Osteocyte (in vitro differentiated cells): ENCODE results near the gene NUAK1. TPM values are rescaled to one million over a fixed set of nuclear protein-coding genes. Genes with fewer than 3 reads are reported as not detected.

Experiments used
- DNase-seq: peaks from one replicate; pipeline ENCODE4 v3.0.0; 2021; ENCODE audit warnings: mixed read lengths; ENCODE audit not compliant: unreplicated experiment; ENCODE audit errors: extremely low spot score
- H3K27ac Mint-ChIP-seq: one replicate; pipeline ENCODE4 v1.8.0; 2021; ENCODE audit warnings: mild to moderate bottlenecking, mixed read lengths; ENCODE audit not compliant: unreplicated experiment
- H3K27me3 Mint-ChIP-seq: one replicate; pipeline ENCODE4 v1.8.0; 2021; ENCODE audit warnings: mixed read lengths; ENCODE audit not compliant: unreplicated experiment
- H3K36me3 Mint-ChIP-seq: one replicate; pipeline ENCODE4 v1.8.0; 2021; ENCODE audit warnings: mixed read lengths; ENCODE audit not compliant: unreplicated experiment
- H3K4me1 Mint-ChIP-seq: one replicate; pipeline ENCODE4 v1.8.0; 2021; ENCODE audit warnings: mixed read lengths; ENCODE audit not compliant: unreplicated experiment
- H3K4me3 Mint-ChIP-seq: one replicate; pipeline ENCODE4 v1.8.0; 2021; ENCODE audit warnings: mild to moderate bottlenecking, moderate library complexity, mixed read lengths; ENCODE audit not compliant: unreplicated experiment
- H3K9me3 Mint-ChIP-seq: one replicate; pipeline ENCODE4 v1.8.0; 2021; ENCODE audit warnings: mixed read lengths; ENCODE audit not compliant: unreplicated experiment
- total RNA-seq: library from RNA; stranded (reverse); gene quantifications from 2 replicates; pipeline ENCODE4 v1.2.1, GENCODE V29; 2021
- TF ChIP-seq, protein P1 (sequence below): fragments of 200-600 bp; sonication (generic); IDR thresholded peaks from 2 replicates; pipeline ENCODE4 v1.5.0; 2021; ENCODE audit warnings: antibody characterized with exemption, mild to moderate bottlenecking, moderate library complexity

Gene NUAK1
- total RNA-seq, 1 donor from 2014 or later: 21.1 TPM

DNA sequence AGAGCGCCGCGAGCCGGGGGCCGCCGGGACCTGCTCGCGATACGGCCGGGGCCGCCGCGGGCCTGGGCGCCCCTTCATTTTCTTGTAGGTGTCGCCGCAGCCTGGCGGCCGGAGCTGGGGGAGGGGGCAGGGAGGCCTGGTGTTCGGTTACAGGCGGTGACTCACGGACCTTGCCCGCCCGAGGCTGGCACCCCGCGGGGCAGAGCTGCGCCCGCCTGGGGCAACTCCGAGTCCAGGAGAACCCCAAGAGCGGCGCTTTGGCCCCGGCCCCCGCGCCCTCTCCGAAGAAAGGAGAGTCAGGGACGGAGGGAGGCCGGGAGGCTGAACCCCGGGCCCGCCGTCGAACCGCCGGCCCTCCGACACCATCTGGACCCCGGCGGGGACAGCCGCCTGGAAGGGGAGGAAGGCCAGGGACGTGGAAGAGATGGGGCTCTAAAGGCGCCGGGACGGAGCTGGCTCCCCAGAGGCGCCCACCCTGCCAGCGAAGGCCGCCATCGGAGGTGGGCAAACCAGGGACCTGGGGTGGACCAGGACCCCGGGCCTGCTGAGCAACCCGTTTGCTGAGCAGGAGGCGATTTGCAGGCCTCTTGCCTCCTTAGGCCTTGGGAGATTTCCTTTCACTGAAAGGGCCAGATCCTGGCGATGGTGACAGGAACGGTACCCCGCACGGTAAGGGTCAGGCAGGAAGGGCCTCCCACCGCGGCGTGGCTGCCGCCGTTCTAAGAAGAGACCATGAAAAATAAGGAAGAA, 843 bp upstream of the NUAK1 start:
- no peaks in the 10 kb centered on the region for H3K27me3 Mint-ChIP-seq
- TF ChIP-seq, protein P1, sequence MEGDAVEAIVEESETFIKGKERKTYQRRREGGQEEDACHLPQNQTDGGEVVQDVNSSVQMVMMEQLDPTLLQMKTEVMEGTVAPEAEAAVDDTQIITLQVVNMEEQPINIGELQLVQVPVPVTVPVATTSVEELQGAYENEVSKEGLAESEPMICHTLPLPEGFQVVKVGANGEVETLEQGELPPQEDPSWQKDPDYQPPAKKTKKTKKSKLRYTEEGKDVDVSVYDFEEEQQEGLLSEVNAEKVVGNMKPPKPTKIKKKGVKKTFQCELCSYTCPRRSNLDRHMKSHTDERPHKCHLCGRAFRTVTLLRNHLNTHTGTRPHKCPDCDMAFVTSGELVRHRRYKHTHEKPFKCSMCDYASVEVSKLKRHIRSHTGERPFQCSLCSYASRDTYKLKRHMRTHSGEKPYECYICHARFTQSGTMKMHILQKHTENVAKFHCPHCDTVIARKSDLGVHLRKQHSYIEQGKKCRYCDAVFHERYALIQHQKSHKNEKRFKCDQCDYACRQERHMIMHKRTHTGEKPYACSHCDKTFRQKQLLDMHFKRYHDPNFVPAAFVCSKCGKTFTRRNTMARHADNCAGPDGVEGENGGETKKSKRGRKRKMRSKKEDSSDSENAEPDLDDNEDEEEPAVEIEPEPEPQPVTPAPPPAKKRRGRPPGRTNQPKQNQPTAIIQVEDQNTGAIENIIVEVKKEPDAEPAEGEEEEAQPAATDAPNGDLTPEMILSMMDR: peak; percentile 14
- H3K9me3 Mint-ChIP-seq: no peaks in the 10 kb centered on the region
- DNase-seq: peak; percentile 94
- H3K36me3 Mint-ChIP-seq: no peaks in the 10 kb centered on the region
- H3K4me1 Mint-ChIP-seq: peaks cover 64% of the 10 kb centered on the region
- peak overlapping the region; percentile 93 for H3K27ac Mint-ChIP-seq
- peak overlapping the region; percentile 77 for H3K4me3 Mint-ChIP-seq

DNA sequence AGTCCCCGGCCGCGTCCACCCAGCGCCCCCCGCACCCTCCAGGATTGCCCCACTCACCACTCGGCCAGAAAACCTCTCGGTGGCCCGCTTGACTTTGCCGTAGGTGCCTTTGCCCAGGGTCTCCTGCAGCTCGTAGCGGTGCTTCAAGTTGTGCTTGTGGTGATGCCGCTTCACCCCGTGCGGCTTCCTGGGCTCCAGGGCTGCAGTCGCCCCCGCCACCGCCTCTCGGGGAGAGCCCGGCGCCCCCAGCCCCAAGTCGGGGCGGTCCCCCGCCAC, 459 bp downstream of the NUAK1 start:
- peaks cover 71% of the 10 kb centered on the region for H3K4me1 Mint-ChIP-seq

DNA sequence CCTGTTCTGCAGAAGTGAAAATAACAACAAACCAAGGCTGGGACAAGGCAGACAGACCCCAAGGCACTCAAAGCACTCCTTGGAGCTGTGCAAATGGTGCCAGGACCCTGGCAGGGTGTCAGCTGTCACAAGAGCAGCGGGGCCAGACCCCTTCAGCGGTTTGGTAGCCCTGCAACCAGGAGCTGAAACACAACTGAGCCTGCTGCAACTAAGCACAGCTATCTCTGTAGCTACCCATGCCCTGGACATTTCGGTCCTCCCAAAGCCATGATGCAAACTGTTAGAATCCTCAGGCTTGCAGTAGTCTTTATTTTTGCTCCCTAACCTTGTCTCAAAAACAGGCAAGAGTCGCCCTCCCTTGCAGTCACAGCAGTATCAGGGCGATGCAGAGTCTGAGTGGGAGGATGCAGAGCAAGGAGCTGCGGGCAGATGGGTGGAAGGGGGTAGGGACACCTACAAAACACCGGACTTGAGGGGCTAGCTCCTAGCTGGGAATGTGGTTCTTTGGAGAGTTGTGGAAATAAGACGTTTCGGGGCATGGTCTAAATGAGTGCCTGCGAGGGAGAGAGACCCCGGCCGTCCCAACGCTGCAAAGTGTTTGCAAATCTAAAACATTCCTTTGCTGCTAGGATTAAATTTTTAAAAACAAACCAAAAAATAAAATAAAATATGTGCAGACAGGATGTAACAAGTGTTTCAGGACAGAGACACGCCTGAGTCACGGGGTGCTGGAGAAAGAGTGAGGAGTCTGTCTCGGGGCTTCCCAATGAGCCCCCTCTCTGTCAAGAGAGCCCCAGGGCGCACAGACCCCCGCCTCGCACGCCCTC, 1.0 kb downstream of the NUAK1 start:
- Mint-ChIP-seq H3K27me3 (no peaks in the 10 kb centered on the region), H3K4me1 (peaks cover 74% of the 10 kb centered on the region), H3K27ac (peak overlapping the region; percentile 74), H3K36me3 (no peaks in the 10 kb centered on the region), H3K4me3 (peak overlapping the region; percentile 92), H3K9me3 (no peaks in the 10 kb centered on the region)
- no peak for DNase-seq
- TF ChIP-seq, protein P1: no peak

More for the DNA sequence above, 459 bp downstream of the NUAK1 start:
- Mint-ChIP-seq H3K4me3 (peak overlapping the region; percentile 92), H3K27ac (peak overlapping the region; percentile 74), H3K27me3 (no peaks in the 10 kb centered on the region), H3K9me3 (no peaks in the 10 kb centered on the region), H3K36me3 (no peaks in the 10 kb centered on the region)
- DNase-seq: no peak
- TF ChIP-seq, protein P1: no peak

DNA sequence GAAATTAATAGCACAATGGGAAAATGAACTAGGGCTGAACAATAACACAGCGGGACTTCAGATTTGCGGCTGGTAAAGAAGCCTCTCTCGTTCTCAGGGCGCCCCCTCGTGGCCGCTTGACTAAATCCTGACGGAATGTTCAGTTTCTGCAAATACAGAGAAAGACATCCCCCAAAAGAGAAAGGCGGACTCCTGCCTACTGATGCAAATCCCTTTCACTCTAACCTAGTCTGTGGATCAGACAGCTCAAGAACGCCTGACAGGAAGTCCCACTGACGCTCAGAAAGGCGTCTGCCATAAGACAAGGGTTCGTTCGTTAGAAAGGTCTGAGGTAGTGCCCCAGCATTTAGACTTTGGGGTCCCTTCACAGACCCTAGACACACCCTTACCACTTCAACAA, 2.5 kb downstream of the NUAK1 start:
- Mint-ChIP-seq H3K9me3 (no peaks in the 10 kb centered on the region), H3K27ac (peak overlapping the region; percentile 82), H3K4me1 (peaks cover 80% of the 10 kb centered on the region), H3K27me3 (no peaks in the 10 kb centered on the region), H3K36me3 (no peaks in the 10 kb centered on the region), H3K4me3 (peak overlapping the region; percentile 92)
- peak; percentile 95 for DNase-seq
- TF ChIP-seq, protein P1: peak; percentile 94

DNA sequence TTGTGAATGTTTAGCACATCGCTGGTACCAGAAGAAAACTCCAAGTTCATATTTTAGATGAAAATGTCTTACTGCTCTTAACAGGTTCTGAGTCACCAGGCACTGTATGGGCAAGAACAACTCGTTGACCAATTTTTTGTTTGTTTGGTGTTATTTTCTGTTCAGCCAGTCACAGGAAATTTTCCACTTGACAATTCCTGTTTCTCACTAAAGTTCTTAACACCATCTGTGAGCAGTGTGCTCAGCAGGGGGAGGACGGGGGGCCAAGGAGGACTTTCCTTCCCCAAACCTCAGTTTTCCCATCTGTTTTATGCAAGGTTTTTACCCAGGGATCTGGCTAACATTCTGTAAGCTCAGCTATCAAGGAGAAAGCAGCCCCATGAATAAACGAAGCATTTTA, 3.0 kb downstream of the NUAK1 start:
- Mint-ChIP-seq H3K27me3 (no peaks in the 10 kb centered on the region), H3K4me1 (peaks cover 81% of the 10 kb centered on the region), H3K27ac (peak overlapping the region; percentile 82), H3K4me3 (peak overlapping the region; percentile 92), H3K36me3 (no peaks in the 10 kb centered on the region), H3K9me3 (no peaks in the 10 kb centered on the region)
- no peak for DNase-seq
- TF ChIP-seq, protein P1: no peak
